H54 (cell line): ENCODE measurements around the gene POLR2J3.
"Not testable (repeated sequence)": the region's sequence is repeated elsewhere in the genome, so short reads cannot be mapped to it uniquely, and the experiment has no call there.

Experiments
- DNase-seq: peaks from one replicate; pipeline ENCODE4 v3.0.0; 2011; ENCODE audit warnings: low spot score, mixed read lengths; ENCODE audit not compliant: insufficient read length
- FAIRE-seq: peaks from 3 replicates; lab custom pipeline; 2011; peaks lifted over from hg19 to GRCh38; lab: Jason Lieb, UNC

POLR2J3 gene

GRCh38 chr7:102531583-102531982 is 40.8 kb downstream of the POLR2J3 start:
- not testable (repeated sequence) for DNase-seq, FAIRE-seq

GRCh38 chr7:102527822-102528793 is 44.3 kb downstream of the POLR2J3 start:
- FAIRE-seq, DNase-seq: not testable (repeated sequence)

- FAIRE-seq, DNase-seq: not testable (repeated sequence)
Measured at GRCh38 chr7:102527182-102527581, 45.2 kb downstream of the POLR2J3 start.

- DNase-seq, FAIRE-seq: not testable (repeated sequence)
Measured at GRCh38 chr7:102524803-102525202, 47.6 kb downstream of the POLR2J3 start.

- FAIRE-seq, result not testable (repeated sequence)
Measured at GRCh38 chr7:102520797-102521196, 51.6 kb downstream of the POLR2J3 start.

GRCh38 chr7:102517550-102518147 is 54.7 kb downstream of the POLR2J3 start, which contains the start of gene RASA4B:
Gene RASA4B (minus strand): TSS chr7:102517777. CDS start chr7:102517710, 67 bp downstream.
- not testable (repeated sequence) for DNase-seq, FAIRE-seq

More at GRCh38 chr7:102520797-102521196, 51.6 kb downstream of the POLR2J3 start:
- DNase-seq, result not testable (repeated sequence)
